NCI-H748 treated with DMSO at 0.1 percent for 48 hours (cell line): ENCODE data around the gene BLOC1S4.
"Not testable (repeated sequence)": the region's sequence is repeated elsewhere in the genome, so short reads cannot be mapped to it uniquely, and the experiment has no call there.

Source experiments
- DNase-seq: peaks from one replicate; lab custom pipeline; 2025; lab: John Stamatoyannopoulos, UW

The BLOC1S4 gene

DNA sequence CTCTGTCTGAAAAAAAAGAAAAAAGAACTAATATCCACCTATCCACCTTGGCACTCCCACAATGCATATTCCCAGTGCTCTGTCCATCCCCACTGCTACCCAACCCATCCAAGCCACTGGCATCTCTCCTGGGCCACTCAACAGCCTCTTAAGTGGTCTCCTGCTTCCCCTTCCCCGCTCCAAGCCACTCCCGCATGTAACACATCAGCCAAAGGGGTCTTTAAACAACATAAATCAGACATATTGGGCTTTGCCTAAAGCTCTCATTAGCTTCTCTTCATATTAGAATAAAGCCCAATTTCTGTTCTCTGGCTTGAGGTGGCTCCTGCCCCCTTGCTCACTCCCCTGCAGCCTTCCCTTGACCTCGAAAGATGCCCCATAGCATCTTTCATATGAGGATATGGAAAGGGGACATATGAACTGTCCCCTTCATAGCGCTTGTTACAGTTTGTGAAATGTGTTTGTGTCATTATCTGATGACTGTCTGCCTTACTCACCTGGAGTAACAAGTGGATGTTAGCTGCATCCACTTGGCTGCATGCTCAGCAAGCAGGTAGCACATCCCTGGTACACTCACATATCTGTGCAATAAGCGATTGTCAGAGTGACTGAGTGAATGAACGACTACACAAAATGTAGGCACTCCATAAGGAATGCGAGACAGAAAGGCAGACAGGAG lies 3.1 kb downstream of the BLOC1S4 start:
- no peak for DNase-seq

DNA sequence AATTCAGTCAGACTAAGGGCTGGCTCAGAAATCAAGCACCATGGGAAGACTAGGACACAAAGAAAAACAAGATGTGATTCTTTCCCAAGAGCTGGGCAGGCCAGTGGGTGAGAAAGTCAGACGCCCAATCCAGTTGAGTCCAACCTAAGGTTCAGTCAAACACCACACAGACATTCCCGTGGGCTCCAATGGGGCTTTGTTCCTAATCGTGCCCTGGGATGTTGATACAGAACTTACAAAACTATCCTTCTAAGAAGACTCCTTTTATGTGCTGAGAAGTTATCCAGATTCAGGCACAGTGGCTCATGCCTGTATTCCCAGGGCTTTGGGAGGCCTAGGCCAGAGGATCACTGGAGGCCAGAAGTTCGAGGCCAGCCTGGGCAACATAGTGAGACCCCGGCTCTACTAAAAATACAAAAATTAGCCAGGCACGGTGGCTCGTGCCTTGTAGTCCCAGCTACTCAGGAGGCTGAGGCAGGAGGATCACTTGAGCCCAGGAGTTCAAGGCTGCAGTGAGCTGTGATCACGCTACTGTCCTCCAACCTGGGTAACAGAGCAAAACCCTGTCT lies 3.7 kb downstream of the BLOC1S4 start:
- DNase-seq = no peak

GRCh38 chr4:6720202-6720699 lies 4.3 kb downstream of the BLOC1S4 start:
- DNase-seq = peak; percentile 35

DNA sequence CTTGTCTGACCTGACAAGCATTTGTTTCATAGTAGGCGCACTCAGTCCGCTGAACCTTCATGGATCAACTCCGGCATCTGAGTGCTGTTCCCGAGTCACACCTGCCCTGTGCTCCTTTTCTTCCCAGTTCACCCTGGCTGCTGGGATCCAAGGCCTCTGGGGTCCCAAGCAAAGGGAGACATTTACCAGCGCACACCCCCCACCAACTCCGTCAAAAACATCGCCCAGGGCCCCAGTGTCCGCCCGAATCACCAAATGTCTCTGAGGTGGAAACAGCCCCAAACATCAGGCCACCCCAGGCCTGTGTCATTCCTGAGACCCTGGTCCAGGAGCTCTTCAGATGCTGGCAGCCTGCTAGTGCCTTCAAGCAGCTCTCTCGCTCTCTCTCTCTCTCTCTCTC lies 5.1 kb downstream of the BLOC1S4 start:
- no peak for DNase-seq

GRCh38 chr4:6722891-6723290 lies 6.9 kb downstream of the BLOC1S4 start:
- DNase-seq = no peak

DNA sequence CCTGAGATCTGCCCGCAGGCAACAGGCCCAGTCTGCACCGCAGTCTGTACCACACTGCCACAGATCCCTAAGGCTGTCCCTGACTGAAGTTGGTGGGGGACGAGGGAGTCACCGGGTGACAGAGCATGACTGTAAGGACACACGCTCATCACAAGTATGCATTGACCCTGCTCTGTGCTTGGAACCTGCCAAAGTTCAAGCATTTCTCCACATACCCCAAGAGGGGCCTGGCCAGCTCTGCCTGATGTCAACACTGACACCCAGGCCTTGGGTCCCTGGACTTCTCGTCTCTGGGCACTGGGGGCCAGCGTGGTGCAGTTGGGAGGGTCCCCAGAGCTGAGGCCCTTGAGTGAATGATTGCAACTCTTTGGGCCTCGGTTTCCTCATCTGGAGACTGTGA lies 7.9 kb downstream of the BLOC1S4 start:
- DNase-seq = no peak

GRCh38 chr4:6724421-6725111 lies 8.6 kb downstream of the BLOC1S4 start:
- no peak for DNase-seq

GRCh38 chr4:6725427-6725961 lies 9.5 kb downstream of the BLOC1S4 start:
- not testable (repeated sequence) for DNase-seq

- no peak for DNase-seq
These were observed 11.3 kb downstream of the BLOC1S4 start for GRCh38 chr4:6727081-6727942.

DNA sequence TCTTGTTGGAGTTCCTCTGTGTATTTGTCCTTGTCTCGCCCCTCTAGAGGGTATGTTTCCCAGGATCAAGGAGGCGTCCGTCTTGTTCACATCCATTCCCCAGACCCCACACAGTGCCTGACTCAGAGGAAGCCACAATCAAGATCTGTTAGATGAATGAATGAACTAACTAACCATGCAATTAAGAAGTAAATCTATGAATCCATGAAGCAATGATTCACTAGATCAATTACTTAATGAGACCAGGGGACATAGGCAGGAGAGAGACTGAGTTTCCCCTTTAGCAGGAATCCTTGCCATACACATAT lies 11.9 kb downstream of the BLOC1S4 start:
- DNase-seq = no peak

DNA sequence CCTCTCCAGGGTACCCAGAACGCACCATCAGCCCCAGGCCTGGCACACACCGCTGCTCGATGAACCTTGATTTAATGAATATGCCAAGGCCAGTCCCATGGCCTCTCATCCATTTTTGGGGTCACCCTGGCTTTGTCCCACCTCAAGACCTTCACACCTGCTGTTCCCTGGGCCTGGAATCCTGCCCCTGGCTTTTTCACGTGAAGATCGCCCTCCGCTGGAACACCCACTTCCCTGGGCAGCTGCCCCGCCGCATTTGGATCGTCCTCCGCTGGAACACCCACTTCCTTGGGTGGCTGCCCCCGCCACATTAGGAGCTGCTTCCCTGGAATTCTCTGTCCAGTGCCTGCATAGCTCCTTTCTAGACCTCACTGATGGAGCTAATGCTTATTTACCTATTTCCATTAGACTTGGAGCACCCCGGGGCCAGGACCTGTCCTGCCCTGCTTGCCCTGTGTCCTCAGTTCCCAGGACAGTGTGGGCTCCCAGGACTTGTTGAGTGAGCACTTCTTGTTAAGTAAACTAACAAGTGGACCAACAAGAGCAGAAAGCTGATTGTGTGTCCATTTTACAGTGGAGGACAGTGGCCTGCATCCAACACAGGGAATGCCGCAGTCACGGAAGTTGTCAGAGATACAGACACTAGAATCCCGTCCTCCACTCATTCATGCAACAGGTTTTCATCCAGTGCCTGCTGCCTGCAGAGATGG lies 12.5 kb downstream of the BLOC1S4 start:
- DNase-seq = no peak

- DNase-seq = no peak
These were observed 14.8 kb downstream of the BLOC1S4 start for GRCh38 chr4:6730603-6731317.

- DNase-seq = no peak
These were observed 15.3 kb downstream of the BLOC1S4 start for GRCh38 chr4:6731318-6731675.

GRCh38 chr4:6731780-6732179 lies 15.8 kb downstream of the BLOC1S4 start:
- DNase-seq = no peak

DNA sequence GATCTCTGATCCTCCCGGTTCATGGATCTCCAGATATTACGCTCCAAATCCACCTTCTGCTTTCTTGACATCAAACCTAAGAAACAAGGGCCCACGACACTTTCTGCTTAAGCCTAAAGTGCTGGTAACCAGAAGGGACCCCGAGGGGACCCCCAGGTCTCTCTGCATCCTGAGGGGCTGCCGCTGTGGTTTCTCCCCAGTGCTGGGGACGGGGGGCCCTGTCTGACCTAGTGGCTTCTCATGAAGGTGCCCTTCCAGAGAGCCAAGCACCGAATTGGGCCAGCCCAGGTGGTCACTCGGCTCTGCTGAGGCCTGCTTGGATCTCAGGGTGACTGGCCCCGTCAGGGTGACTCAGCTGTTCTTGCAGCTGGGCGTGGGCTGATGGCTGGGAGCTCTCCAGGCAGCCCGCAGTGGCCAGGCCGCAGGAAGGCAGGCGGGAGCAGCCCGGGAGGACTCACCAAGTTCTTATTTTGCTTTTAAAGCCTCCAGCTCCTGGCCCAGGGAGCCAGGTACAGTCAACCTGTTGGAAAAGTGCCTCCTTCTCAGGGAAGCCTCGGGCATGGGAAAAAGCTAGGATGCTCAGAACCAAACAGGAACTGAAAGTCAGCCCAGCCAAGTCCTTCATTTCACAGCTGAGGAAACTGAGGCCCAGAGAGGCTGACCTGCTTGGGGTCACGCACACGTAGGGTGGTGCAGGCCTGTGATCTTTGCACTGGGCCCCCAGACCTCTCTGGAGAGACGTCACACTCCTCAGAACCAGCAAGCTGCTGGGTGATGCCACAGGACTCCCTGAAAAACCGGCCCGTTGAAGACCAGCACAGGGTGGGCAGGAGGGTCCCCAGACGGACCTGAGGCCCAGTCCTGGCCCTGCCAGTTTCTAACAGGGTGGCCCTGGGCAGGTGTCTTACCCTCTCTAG lies 16.7 kb downstream of the BLOC1S4 start:
- DNase-seq = no peak

DNA sequence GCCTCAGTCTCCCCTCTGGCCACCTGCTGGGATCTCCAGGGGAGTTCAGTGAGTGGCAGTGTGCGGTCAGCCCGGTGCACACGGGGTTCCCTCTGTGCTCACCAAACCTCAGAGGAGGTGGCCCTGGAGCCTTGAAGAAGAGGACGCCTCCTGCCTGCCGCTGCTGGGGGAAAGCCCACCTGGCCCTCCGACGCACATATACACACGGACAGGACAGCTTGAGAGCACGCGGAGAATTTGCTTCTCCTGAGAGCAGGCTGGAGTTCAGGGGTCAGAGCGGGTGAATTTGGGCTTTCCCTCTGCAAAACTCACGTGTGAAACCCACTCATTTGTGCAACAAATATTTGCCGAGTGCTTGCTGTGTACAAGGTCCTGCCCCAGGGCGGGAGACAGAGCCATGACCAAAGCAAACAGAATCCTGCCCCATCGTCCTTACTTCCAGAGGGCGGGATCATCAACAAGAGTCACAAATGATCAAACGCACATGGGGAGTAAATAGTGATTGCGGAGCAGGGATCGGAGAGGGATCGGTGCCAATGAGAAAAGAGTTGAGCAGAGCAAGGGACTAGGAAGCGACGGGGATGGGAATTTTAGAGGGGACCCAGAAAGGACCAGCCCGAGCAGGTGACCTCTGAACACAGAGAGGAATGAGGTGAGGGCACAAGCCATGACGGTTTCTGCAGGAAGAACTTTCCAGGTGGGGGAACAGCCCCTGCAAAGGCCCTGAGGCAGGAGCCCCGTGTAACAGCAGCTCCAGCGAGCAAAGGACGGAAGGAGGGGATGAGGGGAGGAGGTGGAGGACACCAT lies 17.6 kb downstream of the BLOC1S4 start:
- no peak for DNase-seq

DNA sequence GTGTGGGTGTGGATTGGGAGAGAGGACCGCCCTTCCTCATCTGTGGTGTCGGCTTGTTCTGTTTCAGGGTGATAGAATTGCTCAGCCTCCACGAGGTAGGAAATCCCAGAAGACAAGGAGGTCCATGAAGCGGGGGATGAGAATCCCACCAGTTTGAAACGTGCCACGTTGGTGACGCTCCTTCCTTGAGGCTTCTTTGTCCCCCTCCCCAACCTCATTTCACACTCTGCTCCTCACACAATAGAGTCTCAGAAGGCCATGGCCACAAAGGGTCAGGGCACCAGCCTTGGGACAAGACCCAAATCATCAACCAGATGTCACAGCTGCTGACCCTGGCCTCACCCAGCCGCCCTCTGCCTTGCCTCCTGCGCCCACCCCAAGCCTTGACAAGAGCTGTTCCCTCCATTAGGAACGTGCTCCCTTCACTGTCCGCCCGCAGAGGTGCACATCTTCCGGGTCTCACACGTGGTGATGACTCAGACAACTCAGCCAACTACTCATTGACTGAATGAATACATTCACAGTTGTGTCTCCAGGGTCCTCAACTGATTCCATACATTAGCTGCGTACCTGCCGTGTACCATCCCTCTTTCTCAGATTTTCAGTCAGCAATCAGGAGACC lies 18.3 kb downstream of the BLOC1S4 start:
- no peak for DNase-seq

- DNase-seq = no peak
These were observed 23.9 kb downstream of the BLOC1S4 start for GRCh38 chr4:6739920-6740319.

GRCh38 chr4:6740347-6740746 lies 24.4 kb downstream of the BLOC1S4 start:
- no peak for DNase-seq
